Thyroid gland (tissue), 4 donors: ENCODE results near the gene MAP3K13. TPM values are rescaled to one million over a fixed set of nuclear protein-coding genes. Genes with fewer than 3 reads are reported as not detected.

ENCODE experiments used
- DNase-seq, 2 donors: peaks; one replicate each; pipeline ENCODE4 v3.0.0-alpha.2; 2019
- H3K27ac ChIP-seq, 3 donors: fragments of 200-600 bp; sonication (generic); 1 replicate in 2 of 3; 2 replicates in 1 of 3; pipeline ENCODE4 v1.5.1; 2016 to 2019; ENCODE audit warnings: mild to moderate bottlenecking in 1 of 3, moderate library complexity in 1 of 3
- H3K27me3 ChIP-seq: fragments of 200-600 bp; sonication (generic); one replicate; pipeline ENCODE4 v1.5.1; 2019
- H3K36me3 ChIP-seq, 2 donors: fragments of 200-600 bp; sonication (generic); one replicate each; pipeline ENCODE4 v1.5.1; 2016 to 2019
- H3K4me1 ChIP-seq, 2 donors: fragments of 200-600 bp; sonication (generic); one replicate each; pipeline ENCODE4 v1.5.1; 2017 to 2019
- H3K4me3 ChIP-seq, 3 donors: fragments of 200-600 bp; sonication (generic); replicated peaks in 1 of 3; 1 replicate in 2 of 3; 2 replicates in 1 of 3; pipeline ENCODE4 v1.5.1; 2016; ENCODE audit warnings: mild to moderate bottlenecking in 1 of 3
- H3K9me3 ChIP-seq: fragments of 200-600 bp; sonication (generic); one replicate; pipeline ENCODE4 v1.5.1; 2017
- POLR2A ChIP-seq, 2 donors: fragments of 450-650 bp; IDR thresholded peaks; one replicate each; pipeline ENCODE4 v1.6.1; 2017; ENCODE audit warnings: antibody characterized with exemption in 2 of 2, mild to moderate bottlenecking in 2 of 2, moderate library complexity in 1 of 2
- WGBS, 2 donors: methylation state at CpG; one replicate each; pipeline ENCODE4 v1.1.5; 2017; 5-methylcytosine and 5-hydroxymethylcytosine counted together
- intact Hi-C: fragments of 100-400 bp; cut with DNase I; formaldehyde crosslinking; loops from one replicate; pipeline ENCODE4 v1.15.1; 2023
- total RNA-seq, 4 donors: library from RNA; depleted of rRNA; stranded (reverse); fragments of >200 nt; gene quantifications; one replicate each; pipeline ENCODE4 v1.2.3, GENCODE V29; 2016
- TF ChIP-seq, protein P1 (sequence below), 6 experiments: fragments of 200-600 bp in 3 of 6; fragments of 450-650 bp in 3 of 6; sonication (generic) in 3 of 6; IDR thresholded peaks; one replicate each; pipeline ENCODE4 v1.5.1; 2016 to 2019; ENCODE audit warnings: antibody characterized with exemption in 6 of 6, mild to moderate bottlenecking in 2 of 6, inconsistent platforms in 1 of 6, moderate library complexity in 1 of 6

The MAP3K13 gene
- total RNA-seq, 4 donors from 2014 or later, result 44.4 to 58.0 (median 46.2) TPM

DNA sequence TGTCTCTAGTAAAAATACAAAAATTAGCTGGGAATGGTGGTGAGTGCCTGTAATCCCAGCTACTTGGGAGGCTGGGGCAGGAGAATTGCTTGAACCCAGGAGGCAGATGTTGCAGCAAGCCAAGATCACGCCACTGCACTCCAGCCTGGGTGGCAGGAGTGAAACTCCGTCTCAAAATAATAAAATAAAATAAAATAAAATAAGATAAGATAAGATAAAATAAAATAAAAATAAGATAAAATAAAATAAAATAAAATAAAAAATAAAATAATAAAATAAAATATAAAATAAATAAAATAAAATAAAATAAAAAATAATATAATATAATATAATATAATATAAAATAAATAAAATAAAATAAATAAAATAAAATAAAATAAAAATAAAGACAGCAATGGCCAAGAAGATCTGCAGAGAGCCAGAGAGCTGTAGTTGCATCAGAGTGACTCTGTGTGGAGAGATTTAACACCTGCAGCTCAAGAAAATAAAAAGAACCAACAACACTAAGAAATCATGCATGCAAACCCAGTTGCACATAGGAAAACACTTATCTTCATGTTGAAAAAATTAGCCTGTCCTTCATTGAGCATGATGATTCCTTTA, 163.5 kb downstream of the MAP3K13 start:
- no peak for DNase-seq
- Histone ChIP-seq H3K9me3 (no peaks in the 10 kb centered on the region), H3K36me3 (no peaks in the 10 kb centered on the region), H3K4me1 (no peaks in the 10 kb centered on the region), H3K4me3 (no peak overlapping the region), H3K27me3 (no peaks in the 10 kb centered on the region), H3K27ac (no peak overlapping the region)
- TF ChIP-seq, protein P1, sequence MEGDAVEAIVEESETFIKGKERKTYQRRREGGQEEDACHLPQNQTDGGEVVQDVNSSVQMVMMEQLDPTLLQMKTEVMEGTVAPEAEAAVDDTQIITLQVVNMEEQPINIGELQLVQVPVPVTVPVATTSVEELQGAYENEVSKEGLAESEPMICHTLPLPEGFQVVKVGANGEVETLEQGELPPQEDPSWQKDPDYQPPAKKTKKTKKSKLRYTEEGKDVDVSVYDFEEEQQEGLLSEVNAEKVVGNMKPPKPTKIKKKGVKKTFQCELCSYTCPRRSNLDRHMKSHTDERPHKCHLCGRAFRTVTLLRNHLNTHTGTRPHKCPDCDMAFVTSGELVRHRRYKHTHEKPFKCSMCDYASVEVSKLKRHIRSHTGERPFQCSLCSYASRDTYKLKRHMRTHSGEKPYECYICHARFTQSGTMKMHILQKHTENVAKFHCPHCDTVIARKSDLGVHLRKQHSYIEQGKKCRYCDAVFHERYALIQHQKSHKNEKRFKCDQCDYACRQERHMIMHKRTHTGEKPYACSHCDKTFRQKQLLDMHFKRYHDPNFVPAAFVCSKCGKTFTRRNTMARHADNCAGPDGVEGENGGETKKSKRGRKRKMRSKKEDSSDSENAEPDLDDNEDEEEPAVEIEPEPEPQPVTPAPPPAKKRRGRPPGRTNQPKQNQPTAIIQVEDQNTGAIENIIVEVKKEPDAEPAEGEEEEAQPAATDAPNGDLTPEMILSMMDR (IDR thresholded peaks at IDR 0.05), result no peak
- no peak for TF ChIP-seq POLR2A (IDR thresholded peaks at IDR 0.05)
- intact Hi-C loops, result no loop called here
- WGBS, 2 donors, result 88 to 95% methylated on average over 2 of the region's 2 CpGs

DNA sequence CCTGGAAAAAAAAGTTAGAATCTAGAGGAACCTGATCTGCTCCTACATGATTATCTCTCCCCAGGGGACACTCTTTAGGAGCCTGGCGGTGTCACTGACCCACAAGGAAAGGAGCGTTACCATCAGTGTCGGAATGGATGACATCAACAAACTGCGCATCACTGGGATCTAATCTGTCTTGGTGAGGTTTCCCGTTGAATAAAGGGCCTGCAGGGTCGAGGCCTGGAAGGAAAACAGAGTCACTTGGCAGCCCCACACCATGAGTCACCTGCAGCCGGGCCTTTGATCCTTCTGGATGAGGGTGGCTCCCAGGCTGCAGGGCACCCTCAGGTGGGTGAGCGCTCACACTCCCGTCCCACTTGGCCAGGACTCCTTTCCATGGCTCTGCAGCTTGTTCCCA, 164.4 kb downstream of the MAP3K13 start:
- Histone ChIP-seq H3K4me1 (no peaks in the 10 kb centered on the region), H3K4me3 (no peak overlapping the region), H3K27me3 (no peaks in the 10 kb centered on the region), H3K27ac (no peak overlapping the region), H3K36me3 (no peaks in the 10 kb centered on the region), H3K9me3 (no peaks in the 10 kb centered on the region)
- intact Hi-C loops, result no loop called here
- no peak for TF ChIP-seq POLR2A (IDR thresholded peaks at IDR 0.05)
- TF ChIP-seq, protein P1 (IDR thresholded peaks at IDR 0.05), result no peak
- DNase-seq, result no peak
- 83 to 86% methylated on average over 8 to 9 of the region's 9 CpGs for WGBS, 2 donors

DNA sequence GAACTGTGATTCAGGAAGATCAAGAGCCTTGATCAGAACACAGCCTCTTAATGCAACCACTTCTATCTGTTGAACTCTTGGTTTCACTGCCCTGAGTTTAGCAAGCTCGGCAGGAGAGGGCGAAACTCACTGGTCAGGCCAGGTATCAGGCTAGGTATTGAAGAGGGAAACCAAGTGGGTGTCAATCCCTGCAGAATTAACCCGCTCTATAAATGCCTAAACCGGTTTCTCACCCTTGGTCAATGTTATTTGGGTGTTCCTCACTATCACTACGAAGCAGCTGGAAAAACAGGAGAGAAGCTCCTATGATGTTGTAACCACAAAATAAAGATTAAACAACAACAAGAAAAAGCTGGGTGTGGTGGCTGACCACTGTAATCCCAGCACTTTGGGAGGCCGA, 165.6 kb downstream of the MAP3K13 start:
- no peak overlapping the region for H3K27ac ChIP-seq
- no peak for DNase-seq
- no peaks in the 10 kb centered on the region for H3K4me1 ChIP-seq
- H3K36me3 ChIP-seq, result no peaks in the 10 kb centered on the region
- no peak for TF ChIP-seq POLR2A (IDR thresholded peaks at IDR 0.05)
- TF ChIP-seq, protein P1 (IDR thresholded peaks at IDR 0.05), result no peak
- no peak overlapping the region for H3K4me3 ChIP-seq
- WGBS, 2 donors, result 74 to 81% methylated on average over 6 of the region's 6 CpGs
- H3K9me3 ChIP-seq, result no peaks in the 10 kb centered on the region
- H3K27me3 ChIP-seq, result no peaks in the 10 kb centered on the region
- intact Hi-C loops, result no loop called here

DNA sequence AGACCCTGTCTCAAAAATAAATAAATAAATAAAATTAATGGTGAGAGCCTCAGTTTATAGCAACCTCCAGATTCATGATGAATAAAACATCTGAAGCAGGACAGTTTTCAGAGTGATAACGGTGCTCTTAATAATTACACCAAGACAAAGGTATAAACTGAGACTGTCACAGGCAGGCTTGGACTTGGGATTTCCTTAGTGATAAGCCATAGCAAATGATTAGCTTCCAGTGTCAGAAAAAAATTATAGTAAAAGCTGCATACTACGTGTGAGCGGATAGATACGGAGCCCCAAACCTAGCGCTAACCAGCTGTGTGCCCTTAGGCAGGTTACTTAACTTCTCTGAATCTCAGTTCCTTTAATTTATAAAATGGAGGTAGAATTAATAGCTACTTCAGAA, 167.9 kb downstream of the MAP3K13 start:
- DNase-seq, result no peak
- no peak overlapping the region for H3K27ac ChIP-seq
- intact Hi-C loops, result no loop called here
- TF ChIP-seq POLR2A (IDR thresholded peaks at IDR 0.05), result no peak
- TF ChIP-seq, protein P1 (IDR thresholded peaks at IDR 0.05), result no peak
- no peaks in the 10 kb centered on the region for H3K27me3 ChIP-seq
- H3K9me3 ChIP-seq, result no peaks in the 10 kb centered on the region
- no peaks in the 10 kb centered on the region for H3K36me3 ChIP-seq
- 68 to 72% methylated on average over 5 of the region's 5 CpGs for WGBS, 2 donors
- H3K4me3 ChIP-seq, result no peak overlapping the region
- no peaks in the 10 kb centered on the region for H3K4me1 ChIP-seq

DNA sequence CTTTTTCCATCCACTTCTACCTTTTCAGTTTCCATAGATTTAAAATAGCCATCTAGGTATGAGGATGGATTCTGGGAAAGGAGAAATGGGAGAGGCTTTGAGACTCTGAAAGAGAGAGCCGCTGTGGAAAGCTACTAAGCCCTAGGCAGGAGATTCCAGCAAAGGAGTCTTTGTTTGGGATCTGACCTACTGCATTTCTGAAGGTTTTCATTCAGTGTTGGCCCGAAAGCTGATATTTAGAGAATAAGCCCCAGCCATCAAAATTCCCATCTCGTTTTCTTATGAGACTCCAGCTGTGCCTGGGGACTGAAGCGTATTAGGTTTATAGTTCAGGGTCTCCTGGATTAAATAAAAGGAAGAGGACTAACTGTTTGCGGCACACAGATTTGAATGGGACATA, 170.0 kb downstream of the MAP3K13 start:
- Histone ChIP-seq H3K4me1 (no peaks in the 10 kb centered on the region), H3K9me3 (no peaks in the 10 kb centered on the region), H3K27me3 (no peaks in the 10 kb centered on the region), H3K27ac (no peak overlapping the region), H3K4me3 (no peak overlapping the region), H3K36me3 (no peaks in the 10 kb centered on the region)
- no peak for TF ChIP-seq POLR2A (IDR thresholded peaks at IDR 0.05)
- TF ChIP-seq, protein P1 (IDR thresholded peaks at IDR 0.05), result no peak
- intact Hi-C loops, result no loop called here
- 55 to 69% methylated on average over 5 of the region's 5 CpGs for WGBS, 2 donors
- DNase-seq, result no peak
